Testis (tissue), 2 donors: ENCODE results near the gene PKP2.
A peak's percentile ranks its signal among the peaks of the same experiment; 100 is the strongest.

ENCODE experiments used
- POLR2A ChIP-seq: fragments of 450-650 bp; IDR thresholded peaks from one replicate; pipeline ENCODE4 v1.6.1; 2017; ENCODE audit warnings: antibody characterized with exemption, mild to moderate bottlenecking, moderate library complexity
- TF ChIP-seq, protein P1 (sequence below), 3 experiments: fragments of 450-650 bp in 2 of 3; fragments of 200-600 bp in 1 of 3; sonication (generic) in 1 of 3; IDR thresholded peaks; one replicate each; pipeline ENCODE4 v1.5.1; 2016 to 2019; ENCODE audit warnings: antibody characterized with exemption in 3 of 3, mild to moderate bottlenecking in 2 of 3, moderate library complexity in 1 of 3

- TF ChIP-seq, protein P1, sequence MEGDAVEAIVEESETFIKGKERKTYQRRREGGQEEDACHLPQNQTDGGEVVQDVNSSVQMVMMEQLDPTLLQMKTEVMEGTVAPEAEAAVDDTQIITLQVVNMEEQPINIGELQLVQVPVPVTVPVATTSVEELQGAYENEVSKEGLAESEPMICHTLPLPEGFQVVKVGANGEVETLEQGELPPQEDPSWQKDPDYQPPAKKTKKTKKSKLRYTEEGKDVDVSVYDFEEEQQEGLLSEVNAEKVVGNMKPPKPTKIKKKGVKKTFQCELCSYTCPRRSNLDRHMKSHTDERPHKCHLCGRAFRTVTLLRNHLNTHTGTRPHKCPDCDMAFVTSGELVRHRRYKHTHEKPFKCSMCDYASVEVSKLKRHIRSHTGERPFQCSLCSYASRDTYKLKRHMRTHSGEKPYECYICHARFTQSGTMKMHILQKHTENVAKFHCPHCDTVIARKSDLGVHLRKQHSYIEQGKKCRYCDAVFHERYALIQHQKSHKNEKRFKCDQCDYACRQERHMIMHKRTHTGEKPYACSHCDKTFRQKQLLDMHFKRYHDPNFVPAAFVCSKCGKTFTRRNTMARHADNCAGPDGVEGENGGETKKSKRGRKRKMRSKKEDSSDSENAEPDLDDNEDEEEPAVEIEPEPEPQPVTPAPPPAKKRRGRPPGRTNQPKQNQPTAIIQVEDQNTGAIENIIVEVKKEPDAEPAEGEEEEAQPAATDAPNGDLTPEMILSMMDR (IDR thresholded peaks at IDR 0.05) = peak; percentile 21 to 61 (median 55)
- TF ChIP-seq POLR2A = no peak
Measured at GRCh38 chr12:32918890-32919801, 22.6 kb upstream of the PKP2 start.
